ENCODE data around the gene OTOS.

Gene OTOS

GRCh38 chr2:240159251-240159839 lies 18.9 kb upstream of the OTOS start (continued):
- TF ChIP-seq, protein P1, sequence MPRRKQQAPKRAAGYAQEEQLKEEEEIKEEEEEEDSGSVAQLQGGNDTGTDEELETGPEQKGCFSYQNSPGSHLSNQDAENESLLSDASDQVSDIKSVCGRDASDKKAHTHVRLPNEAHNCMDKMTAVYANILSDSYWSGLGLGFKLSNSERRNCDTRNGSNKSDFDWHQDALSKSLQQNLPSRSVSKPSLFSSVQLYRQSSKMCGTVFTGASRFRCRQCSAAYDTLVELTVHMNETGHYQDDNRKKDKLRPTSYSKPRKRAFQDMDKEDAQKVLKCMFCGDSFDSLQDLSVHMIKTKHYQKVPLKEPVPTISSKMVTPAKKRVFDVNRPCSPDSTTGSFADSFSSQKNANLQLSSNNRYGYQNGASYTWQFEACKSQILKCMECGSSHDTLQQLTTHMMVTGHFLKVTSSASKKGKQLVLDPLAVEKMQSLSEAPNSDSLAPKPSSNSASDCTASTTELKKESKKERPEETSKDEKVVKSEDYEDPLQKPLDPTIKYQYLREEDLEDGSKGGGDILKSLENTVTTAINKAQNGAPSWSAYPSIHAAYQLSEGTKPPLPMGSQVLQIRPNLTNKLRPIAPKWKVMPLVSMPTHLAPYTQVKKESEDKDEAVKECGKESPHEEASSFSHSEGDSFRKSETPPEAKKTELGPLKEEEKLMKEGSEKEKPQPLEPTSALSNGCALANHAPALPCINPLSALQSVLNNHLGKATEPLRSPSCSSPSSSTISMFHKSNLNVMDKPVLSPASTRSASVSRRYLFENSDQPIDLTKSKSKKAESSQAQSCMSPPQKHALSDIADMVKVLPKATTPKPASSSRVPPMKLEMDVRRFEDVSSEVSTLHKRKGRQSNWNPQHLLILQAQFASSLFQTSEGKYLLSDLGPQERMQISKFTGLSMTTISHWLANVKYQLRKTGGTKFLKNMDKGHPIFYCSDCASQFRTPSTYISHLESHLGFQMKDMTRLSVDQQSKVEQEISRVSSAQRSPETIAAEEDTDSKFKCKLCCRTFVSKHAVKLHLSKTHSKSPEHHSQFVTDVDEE (CRISPR knock-in tag; IDR thresholded peaks at IDR 0.05), result no peak
- no peak for TF ChIP-seq ZNF8 (CRISPR knock-in tag; IDR thresholded peaks at IDR 0.05)

DNA sequence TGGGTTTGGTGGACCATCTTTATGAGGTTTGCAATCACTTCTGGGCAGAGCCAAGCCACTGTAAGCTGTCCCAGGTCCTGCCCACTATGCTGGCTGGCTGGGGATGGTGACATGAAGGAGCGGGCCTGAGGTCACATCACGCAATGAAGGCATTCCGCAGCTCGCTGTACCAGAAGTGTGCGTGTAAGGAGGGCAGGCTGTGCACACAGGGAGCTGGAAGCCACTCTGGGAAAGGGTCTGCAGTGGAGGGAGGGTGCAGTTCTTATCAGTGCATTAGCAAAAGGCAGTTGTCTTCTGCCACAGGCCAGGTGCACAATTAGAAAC lies 16.7 kb upstream of the OTOS start:
- no peak for TF ChIP-seq GLIS3 (CRISPR knock-in tag; IDR thresholded peaks at IDR 0.05)
- TF ChIP-seq ZNF8 (CRISPR knock-in tag; IDR thresholded peaks at IDR 0.05), result no peak
- no peak for TF ChIP-seq ZFP3 (CRISPR knock-in tag; IDR thresholded peaks at IDR 0.05)
- TF ChIP-seq ZNF565 (CRISPR knock-in tag; conservative IDR thresholded peaks at IDR 0.05; ENCODE audit: low read depth), result no peak
- no peak for TF ChIP-seq ESRRG (CRISPR knock-in tag; IDR thresholded peaks at IDR 0.05)
- no peak for TF ChIP-seq ZFP30 (CRISPR knock-in tag; IDR thresholded peaks at IDR 0.05)
- TF ChIP-seq ZC3H10 (CRISPR knock-in tag; IDR thresholded peaks at IDR 0.05), result no peak
- TF ChIP-seq, protein P2, sequence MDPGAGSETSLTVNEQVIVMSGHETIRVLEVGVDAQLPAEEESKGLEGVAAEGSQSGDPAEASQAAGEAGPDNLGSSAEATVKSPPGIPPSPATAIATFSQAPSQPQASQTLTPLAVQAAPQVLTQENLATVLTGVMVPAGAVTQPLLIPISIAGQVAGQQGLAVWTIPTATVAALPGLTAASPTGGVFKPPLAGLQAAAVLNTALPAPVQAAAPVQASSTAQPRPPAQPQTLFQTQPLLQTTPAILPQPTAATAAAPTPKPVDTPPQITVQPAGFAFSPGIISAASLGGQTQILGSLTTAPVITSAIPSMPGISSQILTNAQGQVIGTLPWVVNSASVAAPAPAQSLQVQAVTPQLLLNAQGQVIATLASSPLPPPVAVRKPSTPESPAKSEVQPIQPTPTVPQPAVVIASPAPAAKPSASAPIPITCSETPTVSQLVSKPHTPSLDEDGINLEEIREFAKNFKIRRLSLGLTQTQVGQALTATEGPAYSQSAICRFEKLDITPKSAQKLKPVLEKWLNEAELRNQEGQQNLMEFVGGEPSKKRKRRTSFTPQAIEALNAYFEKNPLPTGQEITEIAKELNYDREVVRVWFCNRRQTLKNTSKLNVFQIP (CRISPR knock-in tag; IDR thresholded peaks at IDR 0.05; ENCODE audit: borderline replicate concordance, low read depth), result no peak
- no peak for TF ChIP-seq TCF4 (CRISPR knock-in tag; IDR thresholded peaks at IDR 0.05; ENCODE audit: borderline replicate concordance)
- no peak for TF ChIP-seq CSDC2 (CRISPR knock-in tag; IDR thresholded peaks at IDR 0.05)
- TF ChIP-seq ZNF70 (CRISPR knock-in tag; IDR thresholded peaks at IDR 0.05), result no peak
- no peak for TF ChIP-seq OSR1 (CRISPR knock-in tag; IDR thresholded peaks at IDR 0.05)
- TF ChIP-seq ARNTL (CRISPR knock-in tag; IDR thresholded peaks at IDR 0.05; ENCODE audit: borderline replicate concordance, low read depth), result no peak
- no peak for TF ChIP-seq PATZ1 (CRISPR knock-in tag; IDR thresholded peaks at IDR 0.05; ENCODE audit: borderline replicate concordance)
- no peak for TF ChIP-seq PPARA (CRISPR knock-in tag; IDR thresholded peaks at IDR 0.05; ENCODE audit: borderline replicate concordance)
- no peak for TF ChIP-seq RARB (CRISPR knock-in tag; IDR thresholded peaks at IDR 0.05)
- ATAC-seq, result no peak

DNA sequence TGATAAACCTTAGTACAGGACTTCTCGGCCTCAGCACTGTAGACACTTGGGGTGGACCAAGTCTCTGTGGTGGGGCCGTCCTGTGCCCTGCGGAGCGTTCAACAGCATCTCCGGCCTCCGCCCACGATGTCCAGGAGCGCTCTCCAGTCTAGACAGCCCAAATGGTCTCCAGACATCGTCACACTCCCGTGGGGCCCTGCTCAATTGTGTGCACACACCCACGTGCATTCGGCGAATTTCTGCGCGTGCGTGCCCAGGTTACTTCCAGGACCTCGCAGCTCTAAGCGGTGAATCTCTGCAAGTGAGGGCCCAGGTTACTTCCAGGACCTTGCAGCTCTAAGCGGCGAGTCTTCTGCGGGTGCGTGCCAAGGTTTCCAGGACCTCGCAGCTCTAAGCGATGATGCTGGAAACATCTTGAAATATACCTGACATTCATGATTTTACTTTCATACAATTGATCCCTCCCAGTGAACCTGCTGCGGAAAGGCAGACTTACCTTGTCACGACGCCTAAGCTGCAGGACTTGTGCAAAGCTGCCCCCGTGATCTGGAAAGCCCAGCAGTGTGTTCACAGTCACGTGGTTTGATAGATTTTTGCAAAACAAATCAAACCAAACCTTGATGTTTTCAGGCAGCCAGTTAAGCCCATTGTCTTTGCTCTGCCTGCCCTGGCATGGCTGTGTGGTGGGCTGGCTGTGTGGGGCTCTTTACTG lies 16.1 kb upstream of the OTOS start:
- no peak for ATAC-seq
- TF ChIP-seq ZFP3 (CRISPR knock-in tag; IDR thresholded peaks at IDR 0.05), result no peak
- TF ChIP-seq ZC3H10 (CRISPR knock-in tag; IDR thresholded peaks at IDR 0.05), result no peak
- TF ChIP-seq, protein P2 (CRISPR knock-in tag; IDR thresholded peaks at IDR 0.05; ENCODE audit: borderline replicate concordance, low read depth), result no peak
- no peak for TF ChIP-seq PPARA (CRISPR knock-in tag; IDR thresholded peaks at IDR 0.05; ENCODE audit: borderline replicate concordance)
- no peak for TF ChIP-seq OSR1 (CRISPR knock-in tag; IDR thresholded peaks at IDR 0.05)
- TF ChIP-seq ESRRG (CRISPR knock-in tag; IDR thresholded peaks at IDR 0.05), result no peak
- TF ChIP-seq GLIS3 (CRISPR knock-in tag; IDR thresholded peaks at IDR 0.05), result no peak
- no peak for TF ChIP-seq PATZ1 (CRISPR knock-in tag; IDR thresholded peaks at IDR 0.05; ENCODE audit: borderline replicate concordance)
- TF ChIP-seq, protein P3, sequence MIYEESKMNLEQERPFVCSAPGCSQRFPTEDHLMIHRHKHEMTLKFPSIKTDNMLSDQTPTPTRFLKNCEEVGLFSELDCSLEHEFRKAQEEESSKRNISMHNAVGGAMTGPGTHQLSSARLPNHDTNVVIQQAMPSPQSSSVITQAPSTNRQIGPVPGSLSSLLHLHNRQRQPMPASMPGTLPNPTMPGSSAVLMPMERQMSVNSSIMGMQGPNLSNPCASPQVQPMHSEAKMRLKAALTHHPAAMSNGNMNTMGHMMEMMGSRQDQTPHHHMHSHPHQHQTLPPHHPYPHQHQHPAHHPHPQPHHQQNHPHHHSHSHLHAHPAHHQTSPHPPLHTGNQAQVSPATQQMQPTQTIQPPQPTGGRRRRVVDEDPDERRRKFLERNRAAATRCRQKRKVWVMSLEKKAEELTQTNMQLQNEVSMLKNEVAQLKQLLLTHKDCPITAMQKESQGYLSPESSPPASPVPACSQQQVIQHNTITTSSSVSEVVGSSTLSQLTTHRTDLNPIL (CRISPR knock-in tag; IDR thresholded peaks at IDR 0.05; ENCODE audit: low read depth), result no peak
- TF ChIP-seq ZFP30 (CRISPR knock-in tag; IDR thresholded peaks at IDR 0.05), result no peak
- TF ChIP-seq TCF4 (CRISPR knock-in tag; IDR thresholded peaks at IDR 0.05; ENCODE audit: borderline replicate concordance), result no peak
- TF ChIP-seq ZNF8 (CRISPR knock-in tag; IDR thresholded peaks at IDR 0.05), result no peak

Measured in SK-N-SH treated with all-trans-retinoic acid at 6 μM for 48 hours (cell line).